Stomach (tissue), 4 donors: ENCODE results near the gene TMEM213.

Experiments
- EP300 ChIP-seq: sonication (generic); formaldehyde crosslinking; IDR thresholded peaks from one replicate; pipeline ENCODE4 v1.6.1; 2017; ENCODE audit warnings: antibody characterized with exemption
- POLR2A ChIP-seq, 4 donors: fragments of 450-650 bp; IDR thresholded peaks; one replicate each; pipeline ENCODE4 v1.6.1; 2016; ENCODE audit warnings: antibody characterized with exemption in 4 of 4, control low read depth in 2 of 4, mild to moderate bottlenecking in 1 of 4, moderate library complexity in 1 of 4
- TF ChIP-seq, protein P1 (sequence below), 7 experiments: fragments of 450-650 bp in 4 of 7; fragments of 200-600 bp in 3 of 7; sonication (generic) in 3 of 7; IDR thresholded peaks; one replicate each; pipeline ENCODE4 v1.5.1; 2016 to 2019; ENCODE audit warnings: antibody characterized with exemption in 7 of 7, control low read depth in 2 of 7, mild to moderate bottlenecking in 1 of 7

DNA sequence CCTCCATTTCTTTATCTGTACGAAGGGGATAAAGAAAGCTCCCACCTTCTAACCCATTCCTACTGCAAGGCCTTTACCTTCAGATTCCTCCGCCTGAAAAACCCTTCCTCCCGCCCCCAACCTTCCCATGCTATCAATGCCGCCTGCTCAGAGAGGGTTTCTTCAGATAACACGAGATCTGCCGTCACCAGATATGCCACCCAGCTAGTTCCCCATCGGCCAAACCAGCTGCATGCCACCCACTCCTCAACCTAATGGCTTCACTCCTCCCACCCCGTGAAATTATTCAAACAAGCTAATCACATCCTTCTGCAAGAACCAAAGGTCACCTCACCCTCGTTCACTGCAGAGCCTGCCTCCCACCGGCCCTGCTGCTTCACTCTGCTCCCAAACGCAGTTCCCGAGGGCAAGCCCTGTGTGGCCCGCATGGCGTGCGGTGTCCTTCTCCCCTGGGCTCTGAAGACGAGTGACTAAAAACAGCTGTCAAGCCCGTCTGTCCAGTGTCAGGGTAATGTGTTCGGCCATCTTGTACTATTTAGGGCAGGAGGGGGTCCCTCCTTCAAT, 46.8 kb upstream of the TMEM213 start:
- TF ChIP-seq EP300 = no peak
- TF ChIP-seq, protein P1, sequence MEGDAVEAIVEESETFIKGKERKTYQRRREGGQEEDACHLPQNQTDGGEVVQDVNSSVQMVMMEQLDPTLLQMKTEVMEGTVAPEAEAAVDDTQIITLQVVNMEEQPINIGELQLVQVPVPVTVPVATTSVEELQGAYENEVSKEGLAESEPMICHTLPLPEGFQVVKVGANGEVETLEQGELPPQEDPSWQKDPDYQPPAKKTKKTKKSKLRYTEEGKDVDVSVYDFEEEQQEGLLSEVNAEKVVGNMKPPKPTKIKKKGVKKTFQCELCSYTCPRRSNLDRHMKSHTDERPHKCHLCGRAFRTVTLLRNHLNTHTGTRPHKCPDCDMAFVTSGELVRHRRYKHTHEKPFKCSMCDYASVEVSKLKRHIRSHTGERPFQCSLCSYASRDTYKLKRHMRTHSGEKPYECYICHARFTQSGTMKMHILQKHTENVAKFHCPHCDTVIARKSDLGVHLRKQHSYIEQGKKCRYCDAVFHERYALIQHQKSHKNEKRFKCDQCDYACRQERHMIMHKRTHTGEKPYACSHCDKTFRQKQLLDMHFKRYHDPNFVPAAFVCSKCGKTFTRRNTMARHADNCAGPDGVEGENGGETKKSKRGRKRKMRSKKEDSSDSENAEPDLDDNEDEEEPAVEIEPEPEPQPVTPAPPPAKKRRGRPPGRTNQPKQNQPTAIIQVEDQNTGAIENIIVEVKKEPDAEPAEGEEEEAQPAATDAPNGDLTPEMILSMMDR (IDR thresholded peaks at IDR 0.05) = no peak
- no peak for TF ChIP-seq POLR2A (IDR thresholded peaks at IDR 0.05)
